SU-DHL-6 (cell line): ENCODE results near the gene LYVE1.

Experiments
- H2AFZ ChIP-seq: fragments of 200-600 bp; sonication (generic); 2 replicates; pipeline ENCODE4 v1.6.1; 2014; ENCODE audit warnings: low read depth, mild to moderate bottlenecking, moderate library complexity, mixed read lengths, antibody characterized with exemption, low read length; ENCODE audit not compliant: severe bottlenecking
- H3F3A ChIP-seq: fragments of 200-600 bp; shearing (Covaris generic); 2 replicates; pipeline ENCODE4 v1.6.0; 2016; ENCODE audit warnings: antibody characterized with exemption, mild to moderate bottlenecking; ENCODE audit not compliant: insufficient read depth
- H3K27ac ChIP-seq: fragments of 200-600 bp; sonication (generic); 2 replicates; pipeline ENCODE4 v1.5.1; 2016; ENCODE audit warnings: low read depth, mild to moderate bottlenecking, low read length, moderate library complexity, mixed read lengths
- H3K27me3 ChIP-seq: fragments of 200-600 bp; sonication (generic), shearing (Covaris generic); 2 replicates; pipeline ENCODE4 v1.6.0; 2014; ENCODE audit warnings: mild to moderate bottlenecking, low read length
- H3K36me3 ChIP-seq: fragments of 200-600 bp; sonication (generic); 2 replicates; pipeline ENCODE4 v1.6.1; 2014; ENCODE audit warnings: mild to moderate bottlenecking, low read length, mixed read lengths
- H3K4me2 ChIP-seq: fragments of 300-600, 200-600 bp; shearing (Covaris generic), sonication (generic); 2 replicates; pipeline ENCODE4 v1.6.0; 2014; ENCODE audit warnings: low read length, low read depth, mild to moderate bottlenecking; ENCODE audit not compliant: poor library complexity, severe bottlenecking
- H3K4me3 ChIP-seq: fragments of 200-600 bp; sonication (generic); 2 replicates; pipeline ENCODE4 v1.5.1; 2014; ENCODE audit warnings: antibody characterized with exemption, low read length, mild to moderate bottlenecking, mixed read lengths; ENCODE audit not compliant: insufficient read depth, poor library complexity, severe bottlenecking
- H3K79me2 ChIP-seq: fragments of 200-600 bp; sonication (generic); 2 replicates; pipeline ENCODE4 v1.6.1; 2014; ENCODE audit warnings: mild to moderate bottlenecking, low read length, moderate library complexity; ENCODE audit not compliant: insufficient read depth
- H3K9ac ChIP-seq: fragments of 200-600 bp; sonication (generic); 2 replicates; pipeline ENCODE4 v1.7.0; 2014; ENCODE audit warnings: mild to moderate bottlenecking, low read length
- H3K9me2 ChIP-seq: fragments of 200-600 bp; sonication (generic); replicated peaks from 2 replicates; pipeline ENCODE4 v1.6.1; 2014; ENCODE audit warnings: low read length; ENCODE audit not compliant: insufficient read depth
- H3K9me3 ChIP-seq: fragments of 200-600 bp; sonication (generic); 2 replicates; pipeline ENCODE4 v1.6.1; 2014; ENCODE audit warnings: low read length, mixed read lengths; ENCODE audit not compliant: insufficient read depth
- H4K20me1 ChIP-seq: fragments of 200-600 bp; sonication (generic); 2 replicates; pipeline ENCODE4 v1.6.1; 2014; ENCODE audit warnings: low read depth, mild to moderate bottlenecking, antibody characterized with exemption, low read length, moderate library complexity, mixed read lengths
- CTCF ChIP-seq: fragments of 200-600 bp; sonication (generic); IDR thresholded peaks from one replicate; pipeline ENCODE4 v1.5.1; 2017; ENCODE audit warnings: antibody characterized with exemption, mild to moderate bottlenecking, low read length, moderate library complexity; ENCODE audit not compliant: insufficient read depth, poor library complexity, severe bottlenecking
- EZH2phosphoT487 ChIP-seq: fragments of 200-600 bp; sonication (generic), shearing (Covaris generic); conservative IDR thresholded peaks from 2 replicates; pipeline ENCODE4 v1.6.1; 2018; ENCODE audit warnings: mild to moderate bottlenecking, antibody characterized with exemption, low read length, moderate library complexity, mixed read lengths

Gene LYVE1

GRCh38 chr11:10568486-10568941 lies at the start of gene LYVE1:
Gene LYVE1, minus strand, starts transcription at chr11:10568665. Its CDS starts 133 bp downstream, at chr11:10568532.
- no peak within 1 kb of the TSS for H3K4me3 ChIP-seq
- TF ChIP-seq EZH2phosphoT487, result no peak
- TF ChIP-seq CTCF, result no peak
- no peak within 1 kb of the TSS for H3K9ac ChIP-seq
- H2AFZ ChIP-seq, result no peak within 1 kb of the TSS
- H3K36me3 ChIP-seq, result no peaks in the 10 kb centered on the region
- H3K9me3 ChIP-seq, result no peaks in the 10 kb centered on the region
- no peaks in the 10 kb centered on the region for H4K20me1 ChIP-seq
- H3K27me3 ChIP-seq, result no peaks in the 10 kb centered on the region
- no peak within 1 kb of the TSS for H3K4me2 ChIP-seq
- H3K9me2 ChIP-seq, result no peaks in the 10 kb centered on the region
- H3K27ac ChIP-seq, result no peak within 1 kb of the TSS
- H3K79me2 ChIP-seq, result no peaks in the 10 kb centered on the region
- no peaks in the 10 kb centered on the region for H3F3A ChIP-seq

- Histone ChIP-seq H3K36me3 (no peaks in the 10 kb centered on the region), H4K20me1 (no peaks in the 10 kb centered on the region), H3K27me3 (no peaks in the 10 kb centered on the region), H3K9me2 (no peaks in the 10 kb centered on the region), H2AFZ (no peak overlapping the region), H3K27ac (no peak overlapping the region), H3F3A (no peaks in the 10 kb centered on the region), H3K9me3 (no peaks in the 10 kb centered on the region), H3K9ac (no peak overlapping the region), H3K79me2 (no peaks in the 10 kb centered on the region), H3K4me3 (no peak overlapping the region), H3K4me2 (no peak overlapping the region)
- TF ChIP-seq CTCF, result no peak
- TF ChIP-seq EZH2phosphoT487, result no peak
Observed at GRCh38 chr11:10617551-10617950, 49.1 kb upstream of the LYVE1 start.

- no peak overlapping the region for H3K9ac ChIP-seq
- TF ChIP-seq EZH2phosphoT487, result no peak
- no peak for TF ChIP-seq CTCF
Observed at GRCh38 chr11:10611979-10612862, 43.8 kb upstream of the LYVE1 start.

More at GRCh38 chr11:10611979-10612862, 43.8 kb upstream of the LYVE1 start:
- Histone ChIP-seq H3K4me2 (no peak overlapping the region), H3K27me3 (0 out of 2 replicates have a peak, but pooled peaks cover 4% of the 10 kb centered on the region), H3K79me2 (no peaks in the 10 kb centered on the region), H3F3A (no peaks in the 10 kb centered on the region), H3K27ac (no peak overlapping the region), H2AFZ (no peak overlapping the region), H3K4me3 (no peak overlapping the region), H3K36me3 (no peaks in the 10 kb centered on the region), H3K9me2 (no peaks in the 10 kb centered on the region), H4K20me1 (no peaks in the 10 kb centered on the region), H3K9me3 (no peaks in the 10 kb centered on the region)
